Measurements from ENCODE around the gene SLC7A5.

The SLC7A5 gene

DNA sequence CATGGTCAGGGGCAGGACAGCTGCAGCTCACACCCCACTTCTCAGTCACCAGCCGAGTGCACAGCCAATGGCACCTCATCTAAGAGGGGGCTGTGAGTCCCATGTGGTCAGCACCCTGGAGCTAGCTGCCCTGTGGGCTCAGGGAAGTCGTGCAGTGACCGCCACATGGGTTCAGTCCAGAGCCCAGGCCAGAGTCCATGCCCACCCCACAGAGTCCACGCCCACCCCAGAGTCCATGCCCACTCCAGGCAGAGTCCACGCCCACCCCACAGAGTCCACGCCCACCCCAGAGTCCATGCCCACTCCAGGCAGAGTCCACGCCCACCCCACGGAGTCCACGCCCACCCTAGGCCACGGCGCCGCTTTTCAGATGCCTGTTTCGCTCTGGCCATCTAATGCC, 24.1 kb downstream of the SLC7A5 start:
- DNase-seq, result no peak

DNA sequence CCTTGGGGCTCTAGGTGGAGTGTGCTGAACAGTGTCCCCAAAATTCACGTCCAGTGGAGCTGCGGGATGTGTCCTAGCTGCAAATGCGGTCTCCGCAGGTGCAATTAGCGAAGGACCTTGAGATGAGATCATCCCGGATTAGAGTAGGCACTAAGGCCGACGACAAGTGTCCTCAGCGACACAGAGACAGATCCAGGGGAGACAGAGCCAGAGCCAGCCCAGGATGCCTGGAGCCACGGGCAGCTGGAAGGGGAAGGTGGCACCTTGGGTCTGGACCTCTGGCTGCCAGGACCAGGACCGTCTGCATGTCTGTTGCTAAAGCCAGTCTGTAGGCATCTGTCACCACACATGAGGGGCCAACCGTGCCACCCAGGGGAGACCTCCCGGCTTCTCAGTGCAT, 24.5 kb downstream of the SLC7A5 start:
- DNase-seq, result no peak

GRCh38 chr16:87844120-87844733, 25.1 kb downstream of the SLC7A5 start:
- no peak for DNase-seq

- no peak for DNase-seq
These were observed 25.6 kb downstream of the SLC7A5 start for GRCh38 chr16:87843678-87844105.

- DNase-seq, result no peak
These were observed 27.0 kb downstream of the SLC7A5 start for GRCh38 chr16:87842209-87842869.

DNA sequence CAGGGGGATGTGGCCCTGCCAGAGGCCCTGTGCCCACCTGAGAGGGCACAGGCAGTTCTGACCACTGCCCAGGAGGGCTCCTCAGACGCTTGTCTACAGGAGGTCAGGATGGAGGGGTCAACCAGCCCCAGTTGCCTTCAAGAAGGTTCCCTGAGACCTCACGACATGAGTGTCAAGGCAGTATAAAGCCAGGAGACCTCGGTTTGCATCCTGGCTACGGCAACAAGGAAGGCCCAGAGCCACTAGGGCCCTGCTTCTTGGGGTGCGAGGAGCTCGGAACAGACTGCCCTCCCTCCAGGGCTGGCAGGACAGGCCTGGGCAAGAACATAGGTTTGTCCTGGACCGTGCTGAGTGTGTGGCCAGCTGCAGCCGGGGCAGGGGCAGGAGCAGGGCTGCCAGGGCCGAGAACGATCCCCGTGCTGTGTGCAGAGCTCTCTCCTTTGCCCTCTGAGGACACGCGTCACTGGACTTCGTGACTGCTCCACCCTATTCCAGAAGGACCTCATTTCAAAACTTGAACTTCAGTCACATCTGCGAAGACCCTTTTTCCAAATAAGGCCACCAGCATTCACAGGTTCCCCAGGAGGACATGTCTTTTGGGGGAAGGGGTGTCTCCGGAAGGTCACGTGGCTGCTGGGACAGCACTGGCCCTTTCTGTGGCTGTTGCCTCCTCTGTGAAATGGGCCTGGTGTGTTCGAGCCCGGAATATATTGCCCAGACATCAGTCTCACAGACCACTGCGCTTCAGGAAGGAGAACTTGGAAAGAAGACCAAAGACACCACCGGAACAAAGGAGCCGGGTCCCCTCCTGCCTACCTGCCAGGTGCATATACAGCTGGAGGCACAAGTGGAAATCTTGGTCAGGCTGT, 27.7 kb downstream of the SLC7A5 start:
- DNase-seq, result no peak

DNA sequence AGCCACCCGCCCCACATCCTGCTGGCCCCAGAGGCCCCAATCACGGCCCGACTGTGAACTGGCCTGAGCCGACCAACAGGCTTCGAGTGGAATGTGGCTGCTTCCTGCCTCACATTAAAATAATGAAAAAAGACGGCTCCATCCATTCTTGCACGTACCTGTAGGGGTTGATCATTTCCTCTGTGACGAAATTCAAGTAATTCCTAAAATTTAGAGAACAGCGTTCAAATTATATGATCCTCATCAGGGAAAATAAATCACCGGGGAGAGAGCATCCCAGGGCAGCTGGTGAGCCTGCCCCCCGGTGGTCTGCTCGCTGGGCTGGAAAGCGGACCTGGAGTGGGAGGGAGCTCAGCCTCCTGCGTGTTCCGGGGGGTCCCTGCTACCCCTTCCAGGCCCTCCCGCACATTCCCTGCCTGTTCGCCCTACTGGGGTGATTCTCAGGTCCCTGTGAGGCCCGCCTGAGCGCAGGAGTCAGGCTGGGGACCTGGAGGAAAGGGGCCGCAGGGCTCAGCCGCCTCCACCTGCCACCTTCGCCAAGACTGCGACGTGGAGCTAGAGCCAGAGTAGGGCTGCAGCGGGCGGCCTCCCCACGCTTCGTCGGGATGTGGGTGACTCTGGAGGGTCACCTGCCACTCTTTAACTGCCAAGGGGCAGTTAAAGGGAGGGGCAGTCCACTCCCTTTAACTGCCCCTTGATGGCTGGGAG, 28.9 kb downstream of the SLC7A5 start:
- DNase-seq, result no peak

DNA sequence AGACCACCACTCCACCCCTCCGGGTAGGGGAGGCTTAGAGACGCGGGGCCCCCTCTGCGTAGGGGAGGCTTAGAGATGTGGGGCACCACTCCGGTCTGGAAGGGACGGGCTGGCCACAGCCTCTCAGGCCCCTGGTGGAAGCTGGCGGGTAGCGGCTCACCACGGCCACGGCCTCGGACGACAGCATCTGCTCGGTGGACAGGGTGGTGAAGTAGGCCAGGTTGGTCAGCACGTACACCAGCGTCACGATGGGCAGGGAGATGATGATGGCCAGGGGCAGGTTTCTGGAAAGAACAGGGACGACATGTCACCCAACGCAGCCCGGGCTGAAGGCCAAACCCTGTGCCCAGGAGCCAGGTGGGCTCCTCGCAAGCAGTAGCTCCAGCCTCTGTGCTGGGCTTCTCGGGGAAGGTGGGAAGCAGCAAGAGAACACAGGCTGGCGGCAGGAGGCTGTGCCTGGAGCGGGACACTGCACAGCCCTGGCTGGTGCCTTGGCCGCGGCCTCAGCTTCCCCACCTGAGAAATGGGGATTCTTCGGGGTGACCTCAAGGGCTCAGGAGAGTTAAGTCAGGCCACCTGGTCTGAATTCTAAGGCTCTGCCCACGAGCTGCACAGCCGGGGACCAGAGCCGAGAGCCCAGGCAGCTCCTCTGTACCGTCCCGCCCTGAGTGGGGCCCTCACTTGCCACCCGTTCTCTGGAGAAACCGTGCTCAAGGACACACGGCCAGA, 29.6 kb downstream of the SLC7A5 start:
- no peak for DNase-seq

- DNase-seq, result no peak
These were observed 30.4 kb downstream of the SLC7A5 start for GRCh38 chr16:87838643-87839541.

- no peak for DNase-seq
These were observed 31.5 kb downstream of the SLC7A5 start for GRCh38 chr16:87837627-87838289.

- DNase-seq, result no peak
These were observed 32.3 kb downstream of the SLC7A5 start for GRCh38 chr16:87836844-87837581.

DNA sequence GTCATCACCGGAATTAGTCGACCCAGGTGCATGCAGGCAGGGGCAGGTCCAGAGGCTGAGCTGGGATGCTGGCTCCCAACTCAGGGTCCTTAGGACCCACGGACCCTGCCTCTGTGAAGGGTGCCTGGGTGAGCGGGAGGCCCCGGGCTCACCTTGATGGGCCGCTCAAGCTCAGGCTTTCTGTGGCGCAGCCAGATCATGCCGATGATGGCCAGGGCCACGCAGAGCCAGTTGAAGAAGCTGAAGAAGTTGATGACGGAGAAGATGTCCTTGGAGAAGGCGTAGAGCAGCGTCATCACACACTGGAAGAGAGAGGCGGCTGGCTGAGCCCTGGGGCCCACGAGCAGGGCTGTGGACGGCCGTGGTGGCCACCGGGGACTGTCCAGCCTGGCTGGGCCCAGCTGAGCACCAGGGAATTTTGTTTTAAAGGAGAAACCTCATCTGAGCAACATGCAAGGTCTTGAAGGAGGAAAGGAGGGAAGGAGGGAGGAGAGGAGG, 32.9 kb downstream of the SLC7A5 start:
- no peak for DNase-seq

DNA sequence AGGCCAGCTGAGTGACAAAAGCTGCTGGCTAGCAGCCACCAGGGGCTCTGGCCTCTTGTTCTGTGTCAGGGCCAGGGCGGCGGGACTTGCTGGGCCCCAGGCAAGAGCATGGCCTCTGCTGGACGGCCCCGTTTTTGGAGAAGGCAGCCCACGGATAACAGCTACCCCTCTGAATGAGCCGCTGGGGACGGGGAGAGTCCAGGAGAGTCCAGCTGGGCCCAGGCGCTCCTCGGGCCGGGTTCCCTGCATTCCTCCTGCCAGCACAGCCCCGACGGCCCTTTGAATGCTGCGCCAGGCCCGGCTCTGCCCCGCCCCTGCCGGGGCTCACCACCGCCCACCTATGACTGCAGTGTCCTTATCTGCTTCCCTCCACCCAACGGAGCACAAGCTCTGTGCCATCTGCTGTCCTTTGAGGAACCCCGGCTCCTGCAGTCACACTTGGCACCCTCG, 33.4 kb downstream of the SLC7A5 start:
- DNase-seq, result no peak

DNA sequence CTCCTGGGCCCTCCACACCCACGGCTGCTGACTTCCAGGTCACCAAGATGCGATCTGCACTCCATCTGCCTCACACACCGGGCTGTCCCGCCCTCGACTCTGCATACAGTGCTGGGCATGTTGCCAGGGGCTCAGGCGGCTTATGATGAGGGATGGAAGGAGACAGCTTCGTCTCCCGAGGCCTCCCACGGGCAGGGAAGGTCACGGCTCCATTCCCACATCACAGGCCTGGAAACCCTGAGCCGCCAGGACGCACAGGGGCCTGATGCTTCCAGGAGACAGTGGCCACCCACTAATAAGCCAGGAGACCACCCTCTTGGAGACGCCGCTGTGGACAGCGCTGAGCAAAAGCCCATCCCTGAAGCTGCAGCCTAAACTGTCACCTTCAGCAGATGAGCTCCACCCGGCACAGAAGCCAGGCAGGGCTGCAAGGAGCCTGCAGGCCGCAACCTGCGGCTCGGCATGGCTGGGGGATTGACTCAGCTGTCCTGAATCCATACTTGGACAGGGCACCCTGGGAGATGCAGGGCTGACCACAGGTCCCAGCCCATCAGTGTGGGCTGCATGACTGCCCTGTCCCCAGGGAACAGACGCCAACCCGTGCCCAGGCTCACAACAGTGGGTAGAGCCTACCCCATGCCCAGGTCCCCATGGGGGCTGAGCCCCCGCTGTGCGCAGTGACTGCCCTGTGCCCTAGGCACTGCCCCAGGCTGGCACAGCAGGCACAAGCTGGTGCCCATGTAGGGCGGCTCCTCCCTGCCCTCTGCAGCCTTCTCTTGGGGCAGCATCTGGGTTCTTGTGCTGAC, 34.4 kb downstream of the SLC7A5 start:
- no peak for DNase-seq

GRCh38 chr16:87834005-87834667, 35.2 kb downstream of the SLC7A5 start:
- DNase-seq, result no peak

- no peak for DNase-seq
These were observed 35.8 kb downstream of the SLC7A5 start for GRCh38 chr16:87833548-87833947.

DNA sequence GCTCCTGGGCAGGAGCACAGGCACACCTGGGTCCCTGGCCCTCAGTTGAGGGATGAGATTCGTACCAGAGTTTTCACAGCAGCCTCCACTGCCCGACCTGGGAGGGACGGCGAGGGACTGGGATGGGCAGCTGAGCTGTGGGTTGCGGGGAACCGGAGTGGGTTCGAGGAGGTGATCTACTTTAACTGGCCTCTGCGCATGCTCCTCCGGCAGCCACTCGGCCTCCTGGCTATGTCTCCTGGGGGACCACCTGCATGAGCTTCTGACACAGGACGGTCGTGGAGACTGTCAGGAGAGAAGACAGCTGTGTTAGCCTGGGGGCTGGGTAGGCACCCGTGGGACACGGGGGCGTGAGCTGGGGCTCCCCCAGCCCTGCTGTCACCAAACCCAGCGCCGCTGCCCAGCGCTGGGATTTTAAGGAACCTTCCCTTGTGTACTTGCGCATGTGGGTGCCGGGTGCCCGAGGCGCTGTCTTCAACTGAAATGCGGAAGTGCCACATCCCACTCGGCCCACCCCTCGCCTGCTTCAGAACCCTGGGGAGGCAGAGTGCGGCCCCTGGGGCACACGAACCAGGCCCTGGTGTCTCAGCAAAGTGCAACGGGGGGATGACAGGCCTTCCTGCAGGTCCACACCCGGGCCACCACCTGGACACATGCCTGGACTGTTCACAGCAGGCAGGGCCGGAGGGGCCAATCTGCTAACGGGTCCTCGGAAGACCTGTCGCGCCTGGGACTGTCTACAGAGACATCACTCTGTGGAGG, 36.4 kb downstream of the SLC7A5 start:
- peak in 1 of 2 donors; percentile 56 for DNase-seq

DNA sequence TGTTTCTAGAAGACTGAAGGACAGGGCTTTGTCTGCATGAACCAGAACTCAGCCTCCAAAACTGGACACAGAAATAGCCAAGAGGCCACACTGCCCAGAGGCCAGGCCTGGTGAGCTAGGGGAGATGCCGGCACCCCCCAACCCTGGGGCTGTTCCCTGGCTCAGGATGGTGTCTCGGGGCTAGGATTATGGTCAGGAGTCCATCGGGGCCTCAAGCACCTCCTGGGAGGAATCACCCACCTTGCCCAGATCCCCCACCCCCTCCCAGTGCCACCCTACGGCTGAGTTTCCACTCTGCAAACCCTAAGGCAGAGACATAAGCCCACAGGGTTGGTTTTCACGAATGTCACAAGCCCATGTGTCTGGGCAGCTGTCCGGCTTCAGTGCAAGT, 37.2 kb downstream of the SLC7A5 start:
- DNase-seq, result no peak
